ENCODE measurements around the gene TMEM131L.

DNA sequence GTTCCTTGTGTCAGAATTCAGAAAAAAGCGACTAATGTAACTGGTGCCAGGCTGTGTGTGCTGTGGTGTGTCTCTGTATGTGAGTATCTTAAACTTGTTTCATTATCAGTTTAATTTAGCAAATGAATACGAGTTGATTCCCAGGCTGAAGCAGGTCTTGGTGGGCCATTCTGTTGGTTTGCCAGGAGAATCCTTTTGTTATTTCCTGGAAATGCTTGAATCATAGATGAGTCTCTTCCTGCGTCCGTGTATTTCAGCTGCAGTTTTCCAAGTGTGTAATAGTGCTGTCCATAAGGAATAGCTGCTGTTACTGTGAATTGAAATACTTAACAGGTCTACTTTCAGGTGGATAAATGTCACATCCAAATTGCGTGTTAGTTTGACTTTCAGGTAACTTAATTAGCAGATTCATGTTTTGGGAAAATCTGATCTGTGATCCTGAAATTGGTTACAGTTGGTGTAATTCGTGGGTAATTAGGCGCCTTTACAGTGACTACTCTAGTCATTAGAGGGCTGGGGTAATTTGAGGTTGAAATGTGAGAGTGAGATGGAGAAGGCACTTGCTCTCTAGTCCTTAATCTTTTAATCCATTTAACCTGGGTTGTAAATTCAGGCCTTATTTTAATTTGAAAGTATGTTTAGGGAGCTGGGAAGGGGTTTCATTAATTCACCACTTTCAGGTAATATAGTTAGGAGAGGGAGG, 23.8 kb downstream of the TMEM131L start:
- TF ChIP-seq TAF1 (IDR thresholded peaks at IDR 0.05; ENCODE audit: borderline replicate concordance, low read depth, low read length), result no peak
- no peak for TF ChIP-seq POLR2A (IDR thresholded peaks at IDR 0.05; ENCODE audit: low read depth, low read length)

All from GM12892 (cell line).